Stimulated activated CD8-positive, alpha-beta memory T cell treated with anti-CD3 and anti-CD28 coated beads, Interleukin-7, amount 100 ng/mL, for 4 hours (primary cell): ENCODE results near the gene FBXL2.

Source experiments
- DNase-seq, 2 donors: peaks; one replicate each; pipeline ENCODE4 v3.0.0-alpha.2; 2020; ENCODE audit warnings: low read depth in 2 of 2

Gene FBXL2

GRCh38 chr3:33277193-33277882 is at the start of gene FBXL2:
TSS of gene FBXL2 (plus strand) at chr3:33277442. CDS start at chr3:33277513, 71 bp downstream.
- no peak for DNase-seq

GRCh38 chr3:33229066-33229465 is 48.2 kb upstream of the FBXL2 start:
- no peak for DNase-seq

GRCh38 chr3:33229947-33230346 is 47.3 kb upstream of the FBXL2 start:
- no peak for DNase-seq

GRCh38 chr3:33231756-33232465 is 45.3 kb upstream of the FBXL2 start:
- DNase-seq = no peak

GRCh38 chr3:33233884-33234283 is 43.4 kb upstream of the FBXL2 start:
- DNase-seq = no peak

GRCh38 chr3:33236005-33236404 is 41.2 kb upstream of the FBXL2 start:
- no peak for DNase-seq

GRCh38 chr3:33237439-33237838 is 39.8 kb upstream of the FBXL2 start:
- DNase-seq = no peak

- DNase-seq = no peak
Measured at GRCh38 chr3:33238923-33239322, 38.3 kb upstream of the FBXL2 start.

GRCh38 chr3:33240261-33240660 is 37.0 kb upstream of the FBXL2 start:
- no peak for DNase-seq

- no peak for DNase-seq
Measured at GRCh38 chr3:33246786-33247185, 30.5 kb upstream of the FBXL2 start.

- DNase-seq = no peak
Measured at GRCh38 chr3:33250712-33251111, 26.5 kb upstream of the FBXL2 start.

GRCh38 chr3:33256249-33256648 is 21.0 kb upstream of the FBXL2 start:
- DNase-seq = no peak

- no peak for DNase-seq
Measured at GRCh38 chr3:33260104-33260503, 17.1 kb upstream of the FBXL2 start.

- DNase-seq = no peak
Measured at GRCh38 chr3:33269385-33269784, 7.9 kb upstream of the FBXL2 start.

GRCh38 chr3:33271324-33271723 is 5.9 kb upstream of the FBXL2 start:
- DNase-seq = no peak

- no peak for DNase-seq
Measured at GRCh38 chr3:33273628-33274027, 3.6 kb upstream of the FBXL2 start.

- DNase-seq = no peak
Measured at GRCh38 chr3:33278163-33278562, 921 bp downstream of the FBXL2 start.

GRCh38 chr3:33287672-33288282 is 10.5 kb downstream of the FBXL2 start:
- DNase-seq = no peak

- no peak for DNase-seq
Measured at GRCh38 chr3:33299395-33300081, 22.3 kb downstream of the FBXL2 start.

GRCh38 chr3:33312361-33312760 is 35.1 kb downstream of the FBXL2 start:
- no peak for DNase-seq

- no peak for DNase-seq
Measured at GRCh38 chr3:33313331-33313730, 36.1 kb downstream of the FBXL2 start.

- DNase-seq = no peak
Measured at GRCh38 chr3:33314993-33315392, 37.8 kb downstream of the FBXL2 start.
